ENCODE results near the gene MAST3. TPM values are rescaled to one million over a fixed set of nuclear protein-coding genes. Genes with fewer than 3 reads are reported as not detected.

The MAST3 gene
- total and polyA plus RNA-seq, 2 of the 13 experiments (the other 11 are each of a cell fraction or from before 2014, with no cell fraction given), result 4.1 to 4.6 TPM

GRCh38 chr19:18108897-18109296 is 11.3 kb downstream of the MAST3 start:
- CTCF ChIA-PET (ENCODE audit: low intra/inter-chr PET ratio, low total read pairs), result no interaction called here
- FAIRE-seq, result no peak
- TF ChIP-seq FOXA3 (CRISPR knock-in tag; IDR thresholded peaks at IDR 0.05), result no peak
- 0 out of 2 replicates have a peak, but pooled peaks have one; percentile 17 for TF ChIP-seq ZFYVE20 (CRISPR knock-in tag; IDR thresholded peaks at IDR 0.05; ENCODE audit: borderline replicate concordance, low read depth)
- TF ChIP-seq ZNF598 (CRISPR knock-in tag; IDR thresholded peaks at IDR 0.05; ENCODE audit: borderline replicate concordance), result peak; percentile 57; the same call in 1 of the 2 replicates
- no peak for TF ChIP-seq FUBP1 (CRISPR knock-in tag; IDR thresholded peaks at IDR 0.05; ENCODE audit: borderline replicate concordance)
- no peak for TF ChIP-seq FOXC1 (CRISPR knock-in tag; IDR thresholded peaks at IDR 0.05; ENCODE audit: borderline replicate concordance)
- TF ChIP-seq ZNF33B (CRISPR knock-in tag; IDR thresholded peaks at IDR 0.05), result 0 out of 2 replicates have a peak, but pooled peaks have one; percentile 26
- no peak for TF ChIP-seq GABPA (IDR thresholded peaks at IDR 0.05; ENCODE audit: low read depth, low read length)
- 0 out of 2 replicates have a peak, but pooled peaks have one; percentile 5 for TF ChIP-seq GABPA (CRISPR knock-in tag; IDR thresholded peaks at IDR 0.05; ENCODE audit: low read depth)
- 0 out of 2 replicates have a peak, but pooled peaks have one; percentile 10 for TF ChIP-seq GMEB1 (CRISPR knock-in tag; IDR thresholded peaks at IDR 0.05; ENCODE audit: borderline replicate concordance)
- no peak for TF ChIP-seq ZSCAN29 (CRISPR knock-in tag; conservative IDR thresholded peaks at IDR 0.05)
- no peak for TF ChIP-seq ZNF720 (CRISPR knock-in tag; IDR thresholded peaks at IDR 0.05)
- TF ChIP-seq ZNF414 (CRISPR knock-in tag; IDR thresholded peaks at IDR 0.05), result 0 out of 2 replicates have a peak, but pooled peaks have one; percentile 15
- TF ChIP-seq ZKSCAN5 (CRISPR knock-in tag; IDR thresholded peaks at IDR 0.05), result no peak
- 0 out of 2 replicates have a peak, but pooled peaks have one; percentile 33 for TF ChIP-seq MTERF4 (CRISPR knock-in tag; IDR thresholded peaks at IDR 0.05)
- TF ChIP-seq HDAC1 (CRISPR knock-in tag; IDR thresholded peaks at IDR 0.05), result no peak
- TF ChIP-seq ZNF614 (CRISPR knock-in tag; IDR thresholded peaks at IDR 0.05; ENCODE audit: borderline replicate concordance), result 0 out of 2 replicates have a peak, but pooled peaks have one; percentile 7
- TF ChIP-seq NFE2 (CRISPR knock-in tag; IDR thresholded peaks at IDR 0.05), result no peak
- no peak for TF ChIP-seq ZBTB34 (CRISPR knock-in tag; IDR thresholded peaks at IDR 0.05)

More at GRCh38 chr19:18108897-18109296, 11.3 kb downstream of the MAST3 start:
- H4K20me1 ChIP-seq (ENCODE audit: insufficient read depth, low read length), result no peaks in the 10 kb centered on the region
- ATAC-seq (no peak; the same call in 2 of the 3 replicates), DNase-seq (ENCODE audit: low spot score) (no peak)
- H3K27ac ChIP-seq (ENCODE audit: extremely low read length, insufficient read depth, low read length), result peak overlapping the region; percentile 94
- H3K9me3 ChIP-seq (ENCODE audit: low read length), result no peaks in the 10 kb centered on the region
- H3K4me3 ChIP-seq (replicated peaks in 1 of 3; ENCODE audit: insufficient read depth in 1 of 3, low read depth in 2 of 3, low read length in 3 of 3), result peak overlapping the region; percentile 18 to 92 (median 88); a peak in 5 of 6 replicates
- H3K27me3 ChIP-seq (ENCODE audit: control insufficient read depth in 1 of 2, insufficient read depth in 2 of 2, low read length in 2 of 2), result no peaks in the 10 kb centered on the region
- intact Hi-C loops (cut with micrococcal nuclease; ENCODE audit: unreplicated experiment) (no loop called here), in situ Hi-C loops (cut with HindIII; ENCODE audit: extremely low pct_ligation_motif_present, low pct_unique_long_range_greater_than_20kb) (no loop called here)
- H2AFZ ChIP-seq (ENCODE audit: low read length), result no peak overlapping the region
- POLR2A ChIA-PET, result interaction anchor here (0.5 to 2.7 kb wide), 19 partner anchors 9 to 220 kb away, joined by 3 to 18 read pairs (median 5); partner anchors contain the start of genes IFI30, IL12RB1, IQCN and JUND
- H3K4me1 ChIP-seq (ENCODE audit: insufficient read depth, low read length), result peaks cover 50% of the 10 kb centered on the region
- H3K9ac ChIP-seq (ENCODE audit: insufficient read depth, low read depth, low read length), result peak overlapping the region; percentile 79
- BruUV-seq (replicated peaks), result no TSS peak
- no peaks in the 10 kb centered on the region for H3K79me2 ChIP-seq (ENCODE audit: insufficient read depth, low read length)
- H3K4me2 ChIP-seq (ENCODE audit: low read depth, low read length), result peak overlapping the region; percentile 93
- WGBS (ENCODE audit: low lambda C conversion rate), result 2% methylated on average over 2 of the region's 2 CpGs
- 0 out of 5 replicates have a peak, but pooled peaks cover 0 to 3% of the 10 kb centered on the region in 2 experiments for H3K36me3 ChIP-seq (replicated peaks in 1 of 2; ENCODE audit: control insufficient read depth in 1 of 2, insufficient read depth in 2 of 2, low read length in 2 of 2)

Measured in HepG2 (cell line).